ENCODE data around the gene MED29.
A peak's percentile ranks its signal among the peaks of the same experiment; 100 is the strongest.

The MED29 gene

DNA sequence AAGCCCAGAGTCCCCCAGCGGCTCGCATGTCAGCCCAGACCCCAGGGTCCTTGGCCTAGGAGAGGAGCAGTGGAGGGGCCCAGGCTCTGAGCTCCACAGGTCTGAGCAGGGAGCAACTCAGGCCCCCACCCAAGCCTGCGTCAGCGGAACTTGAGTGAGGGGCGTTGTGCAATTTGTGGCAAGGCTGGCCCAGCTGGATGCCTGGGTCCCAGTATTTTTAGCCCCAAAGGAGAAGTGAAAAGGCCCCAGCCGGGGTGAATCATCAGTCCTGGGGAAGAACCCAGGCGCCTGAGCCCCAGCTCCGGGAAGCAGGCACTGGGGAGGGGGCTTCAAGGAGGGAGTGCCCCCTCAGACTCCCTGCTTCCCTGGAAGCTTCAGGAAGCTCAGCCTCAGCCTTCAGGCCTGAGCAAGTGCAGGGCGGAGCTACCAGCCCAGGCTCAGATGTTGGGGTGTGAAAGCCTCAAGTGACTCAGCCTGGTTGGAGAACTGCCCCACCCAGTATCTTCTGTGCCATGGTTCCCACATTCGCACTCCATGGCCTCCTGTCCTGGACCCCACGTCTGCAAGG lies 7.2 kb downstream of the MED29 start:
- DNase-seq (ENCODE audit: low read depth), result peak; percentile 83

DNA sequence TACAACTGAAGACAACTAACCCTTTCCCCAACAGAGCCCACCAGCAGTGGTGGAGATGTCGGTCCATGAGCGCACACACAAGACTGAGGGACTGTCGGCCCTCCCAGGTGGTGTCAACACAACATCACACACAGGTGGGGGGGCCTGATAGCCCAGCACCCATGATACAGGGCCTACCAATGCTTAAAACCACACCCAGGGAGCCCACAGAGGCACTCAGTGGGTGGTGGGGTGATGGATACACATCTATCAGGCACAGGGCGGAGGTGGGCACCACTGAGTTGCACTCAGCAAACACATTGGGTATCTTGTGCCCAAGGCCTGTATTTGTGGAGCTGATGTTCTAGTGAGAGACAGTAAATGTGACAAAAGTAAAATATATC lies 8.5 kb downstream of the MED29 start:
- DNase-seq (ENCODE audit: low read depth), result no peak

DNA sequence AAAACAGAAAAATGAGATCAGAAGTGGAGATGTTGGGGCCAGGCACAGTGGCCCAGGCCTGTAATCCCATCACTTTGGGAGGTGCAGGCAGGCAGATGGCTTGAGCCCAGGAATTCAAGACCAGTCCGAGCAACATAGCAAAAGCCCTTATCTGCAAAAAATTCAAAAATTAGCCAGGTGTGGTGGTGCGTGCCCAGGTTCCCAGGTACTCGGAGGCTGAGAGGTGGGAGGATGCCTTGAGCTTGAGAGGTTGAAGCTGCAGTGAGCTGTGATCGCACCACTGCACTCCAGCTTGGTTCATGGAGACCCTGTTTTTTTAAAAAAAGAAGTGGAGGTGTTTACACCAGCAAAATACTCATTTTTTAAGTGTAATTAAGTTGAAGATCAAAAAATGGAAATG lies 8.9 kb downstream of the MED29 start:
- no peak for DNase-seq (ENCODE audit: low read depth)

DNA sequence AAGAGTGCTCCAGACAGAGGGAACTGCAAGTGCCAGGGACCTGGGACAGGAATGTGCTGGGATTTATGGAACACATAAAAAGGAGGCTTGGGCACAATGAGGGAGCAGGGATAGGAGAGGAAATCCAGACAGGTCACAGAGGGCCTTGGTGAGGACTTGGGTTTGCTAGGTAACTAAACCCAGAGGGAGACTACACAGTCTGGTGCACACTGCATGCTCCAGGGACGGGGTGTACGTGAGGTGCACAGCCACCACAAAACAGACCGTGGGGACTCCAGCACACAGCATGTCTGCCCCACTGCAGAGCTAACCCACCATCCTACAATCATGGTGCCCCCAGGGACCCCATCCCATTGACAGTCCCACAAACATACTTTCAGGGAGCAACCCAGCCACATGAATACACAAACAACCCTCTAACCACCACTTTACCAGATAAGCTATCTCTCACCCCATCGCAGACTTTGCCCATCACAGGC lies 9.9 kb downstream of the MED29 start:
- DNase-seq (ENCODE audit: low read depth), result no peak

DNA sequence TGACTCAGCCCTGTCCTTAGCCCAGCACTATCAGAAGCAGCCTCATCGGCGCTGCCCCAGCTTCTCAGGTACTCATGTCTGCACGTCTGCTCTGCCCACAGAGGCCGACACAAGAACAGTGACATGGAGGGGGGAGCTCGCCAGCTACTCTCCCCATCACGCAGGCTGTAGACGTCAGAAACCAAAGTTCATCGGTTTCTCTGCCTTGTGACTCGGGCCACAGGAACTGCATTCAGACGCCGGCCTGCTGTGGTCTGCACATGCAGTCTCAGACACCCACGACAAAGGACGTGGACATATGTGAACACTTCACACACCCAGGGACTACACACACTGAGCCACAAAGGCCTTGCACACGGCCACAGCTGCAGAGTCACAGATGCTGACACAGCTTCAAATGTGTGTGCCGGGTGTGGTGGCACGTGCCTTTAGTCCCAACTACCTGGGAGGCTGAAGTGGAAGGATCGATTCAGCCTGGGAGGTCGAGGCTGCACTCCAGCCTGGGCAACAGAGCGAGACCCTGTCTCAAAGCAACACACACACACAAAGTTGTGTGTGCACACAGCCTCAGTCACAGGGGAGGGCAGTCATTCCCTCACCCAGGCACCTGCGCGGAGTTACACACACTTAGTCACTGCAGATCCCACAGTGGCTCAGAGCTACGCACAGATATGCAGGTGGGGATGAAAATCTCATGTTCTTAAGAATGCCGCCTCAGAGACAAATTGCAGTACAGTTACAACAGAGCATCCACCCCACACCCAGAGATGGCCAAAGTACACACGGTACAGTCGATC lies 10.6 kb downstream of the MED29 start:
- peak; percentile 47 for DNase-seq (ENCODE audit: low read depth)

DNA sequence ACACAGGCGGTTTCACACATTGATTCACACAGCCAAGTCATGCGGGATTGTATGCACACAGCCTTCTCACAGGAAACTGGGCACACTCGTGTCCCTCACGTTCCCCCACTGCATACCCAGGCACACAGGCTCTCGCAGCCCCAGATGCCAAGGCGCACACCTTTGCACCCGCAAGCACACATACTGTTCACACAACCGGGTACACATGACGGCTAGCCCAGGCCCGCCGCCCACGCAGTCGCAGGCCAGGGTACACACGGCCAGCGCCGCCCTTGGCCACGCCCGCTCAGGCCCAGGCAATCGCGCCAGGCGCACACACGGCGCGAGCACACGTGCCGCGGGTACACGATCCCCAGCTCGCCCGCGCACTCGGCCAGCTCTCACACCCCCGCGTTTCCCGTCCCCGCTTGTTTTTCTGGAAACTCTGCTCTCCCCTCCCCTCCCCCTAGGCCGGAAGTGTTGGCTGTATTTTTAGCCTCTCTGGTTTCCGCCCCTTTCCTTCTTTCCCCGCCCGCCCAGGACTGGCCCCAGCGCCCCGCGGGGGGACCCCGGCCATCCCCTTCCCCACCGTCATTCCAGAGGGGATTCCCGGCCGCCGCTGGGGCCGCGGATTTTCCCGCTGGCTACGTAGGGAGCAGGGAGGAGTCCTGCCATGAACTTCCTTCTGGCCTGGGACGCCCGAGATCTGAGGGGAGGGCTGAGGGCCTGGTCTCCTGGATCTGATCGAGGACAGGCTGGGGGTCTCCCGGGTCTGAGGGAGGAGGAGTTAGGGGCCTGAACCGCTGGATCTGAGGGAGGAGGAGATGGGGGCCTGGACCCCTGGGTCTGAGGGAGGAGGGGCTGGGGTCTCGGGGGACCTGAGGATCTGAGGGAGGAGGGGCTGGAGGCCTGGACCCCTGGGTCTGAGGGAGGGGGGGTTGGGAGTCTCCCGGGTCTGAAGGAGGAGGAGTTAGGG lies 11.4 kb downstream of the MED29 start:
- peak; percentile 83 for DNase-seq (ENCODE audit: low read depth)

DNA sequence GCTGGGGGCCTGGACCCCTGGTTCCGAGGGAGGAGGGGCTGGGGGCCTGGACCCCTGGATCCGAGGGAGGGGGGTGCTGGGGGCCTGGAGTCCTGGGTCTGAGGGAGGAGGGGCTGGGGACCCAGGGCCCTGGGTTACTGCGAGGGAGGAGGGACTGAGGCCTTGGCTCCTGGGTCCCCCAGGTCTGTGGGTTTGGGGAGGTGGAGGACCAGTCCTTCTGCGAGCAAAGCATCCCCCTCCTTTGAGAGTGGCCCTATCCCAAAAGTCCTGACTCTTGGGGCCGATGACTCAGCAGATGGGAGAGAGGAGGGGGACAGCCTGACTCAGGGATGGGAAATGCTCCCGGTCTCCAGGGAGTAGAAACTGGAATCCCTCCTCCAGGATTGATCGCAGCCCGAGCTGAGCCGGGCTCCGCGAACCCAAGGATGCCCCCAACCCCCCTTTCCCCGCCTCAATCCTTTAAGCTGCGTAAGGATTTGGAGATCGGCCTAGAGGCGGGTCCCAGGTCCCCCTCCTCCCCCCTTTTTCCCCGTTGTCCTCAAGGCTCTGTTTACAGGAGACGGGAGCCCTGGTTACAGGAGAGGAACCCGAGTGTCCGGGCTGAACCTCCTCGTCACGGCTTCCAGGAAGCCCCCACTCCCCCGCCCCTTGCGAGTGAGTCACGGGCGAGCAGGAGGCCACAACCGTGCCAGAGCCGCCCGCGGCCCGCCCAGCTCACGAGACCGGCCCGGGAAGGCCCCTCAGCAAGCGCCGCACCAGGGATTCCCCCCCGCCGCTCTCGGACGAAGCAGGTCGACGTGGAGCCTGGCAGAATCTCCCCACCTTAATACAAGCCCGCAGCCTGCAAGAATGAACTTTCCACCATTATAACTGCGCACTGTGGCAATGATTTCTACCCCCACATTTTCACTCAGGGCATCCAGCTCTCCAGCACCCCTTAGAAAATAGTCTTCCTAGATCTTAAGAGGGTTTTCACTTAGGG lies 12.4 kb downstream of the MED29 start:
- DNase-seq (ENCODE audit: low read depth), result peak; percentile 99

DNA sequence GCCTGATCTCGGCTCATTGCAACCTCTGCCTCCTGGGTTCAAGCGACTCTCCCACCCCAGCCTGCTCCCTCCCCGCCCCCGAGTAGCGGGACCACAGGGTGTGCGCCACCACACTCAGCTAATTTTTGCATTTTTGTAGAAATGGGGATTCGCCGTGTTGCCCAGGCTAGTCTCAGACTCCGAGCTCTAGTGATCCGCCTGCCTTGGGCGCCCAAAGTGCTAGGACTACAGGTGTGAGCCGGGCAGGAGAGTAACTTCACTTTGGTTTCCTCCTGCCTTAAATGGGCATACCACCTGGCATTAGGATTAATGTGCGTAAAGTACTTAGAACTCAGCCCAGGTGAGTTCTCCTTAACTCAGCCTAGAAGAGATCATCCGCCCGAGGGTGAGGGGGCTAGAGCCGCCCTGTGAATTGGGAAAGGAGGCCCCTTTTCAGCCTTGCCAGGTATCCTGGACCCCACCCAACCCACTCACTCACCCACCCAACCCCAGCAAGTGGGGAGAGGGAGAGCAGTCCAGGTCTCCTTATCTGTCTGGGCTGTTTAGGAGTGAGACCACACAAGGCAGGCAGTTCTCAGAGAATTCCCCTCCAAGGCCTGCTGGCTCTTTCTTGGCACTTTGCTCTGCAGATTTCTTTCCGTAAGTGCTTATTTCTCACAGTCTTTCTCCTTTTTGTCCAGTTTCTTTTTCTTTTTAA lies 14.2 kb downstream of the MED29 start:
- no peak for DNase-seq (ENCODE audit: low read depth)

DNA sequence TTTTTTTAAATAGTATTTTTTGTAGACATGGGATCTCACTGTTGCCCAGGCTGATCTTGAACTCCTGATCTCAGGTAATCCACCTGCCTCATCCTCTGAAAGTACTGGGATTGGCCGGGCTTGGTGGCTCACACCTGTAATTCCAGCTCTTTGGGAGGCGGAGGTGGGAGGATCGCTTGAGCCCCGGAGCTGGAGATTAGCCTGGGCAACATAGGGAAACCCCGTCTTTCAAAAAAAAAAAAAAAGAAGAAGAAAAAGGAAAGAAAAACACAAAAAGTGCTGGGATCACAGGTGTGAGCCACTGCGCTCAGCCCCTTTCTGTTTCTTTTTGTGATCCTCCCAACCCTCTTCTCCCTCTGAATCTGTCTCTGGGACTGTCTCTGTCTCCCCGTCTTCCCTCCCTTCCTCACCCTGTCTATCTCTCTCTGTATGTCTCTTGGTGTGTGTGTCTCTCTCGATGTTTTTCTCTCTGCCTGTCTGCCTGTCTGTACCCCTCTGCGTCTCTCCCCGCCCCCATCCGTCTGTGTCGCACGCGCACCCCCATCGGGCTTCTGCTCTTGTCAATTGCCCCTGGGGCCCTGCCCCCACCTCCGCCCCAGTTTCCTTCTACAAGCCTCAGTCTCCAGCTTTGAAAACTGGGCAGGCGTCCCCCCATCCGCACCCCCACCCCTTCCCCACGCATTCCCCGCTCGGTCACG lies 14.9 kb downstream of the MED29 start:
- no peak for DNase-seq (ENCODE audit: low read depth)

DNA sequence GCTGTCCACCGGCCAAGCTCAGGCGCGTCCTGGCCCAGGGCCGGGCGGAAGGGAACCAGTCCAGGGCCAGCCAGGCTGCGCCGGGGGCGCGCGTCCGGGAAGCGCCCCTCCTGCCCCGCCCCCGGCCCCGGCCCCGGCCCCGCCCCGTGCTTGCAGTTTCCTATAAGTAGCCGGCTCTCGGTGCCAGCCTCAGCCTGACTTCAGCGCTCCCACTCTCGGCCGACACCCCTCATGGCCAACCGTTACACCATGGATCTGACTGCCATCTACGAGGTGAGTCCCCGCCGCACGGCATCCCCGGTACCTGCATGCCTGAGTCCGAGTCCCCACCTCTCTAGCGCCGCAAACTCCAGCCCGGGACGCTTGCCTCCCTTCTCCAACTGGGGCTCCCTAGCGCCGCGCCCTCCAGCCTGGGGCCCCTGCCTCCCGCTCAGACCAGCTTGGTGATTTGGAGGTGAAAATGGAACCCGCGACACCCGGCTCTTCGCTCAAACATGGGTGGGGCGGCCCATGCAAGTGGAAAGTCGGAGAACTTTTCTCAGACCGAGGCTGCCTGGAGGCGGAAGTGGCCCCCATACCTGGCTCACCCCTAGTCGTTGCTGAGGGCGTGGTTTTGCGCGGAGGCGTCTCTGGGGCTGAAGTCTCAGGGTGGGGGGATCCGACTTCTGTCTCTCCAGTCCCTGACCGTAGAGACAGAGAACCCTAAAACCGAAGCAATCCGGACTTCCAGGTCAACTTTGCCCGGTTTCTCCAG lies 15.7 kb downstream of the MED29 start, which contains the start of gene ZFP36:
ZFP36 (plus strand) TSS at position 192 of the 754 bp plus-strand sequence; CDS start at position 250, 58 bp downstream.
- DNase-seq (ENCODE audit: low read depth), result peak; percentile 80

DNA sequence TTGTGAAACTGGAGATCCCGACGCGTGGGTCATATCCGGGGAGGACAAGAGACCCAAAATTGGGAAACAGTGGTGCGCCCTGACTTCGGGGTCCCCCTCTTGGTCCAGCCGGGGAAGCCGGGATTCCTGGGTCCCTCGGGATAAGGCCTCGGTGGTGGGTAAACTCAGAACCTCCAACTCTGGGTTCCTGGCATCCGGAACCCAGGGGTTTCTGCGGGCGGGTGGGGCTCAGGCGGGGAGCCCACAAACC lies 16.2 kb downstream of the MED29 start:
- no peak for DNase-seq (ENCODE audit: low read depth)

DNA sequence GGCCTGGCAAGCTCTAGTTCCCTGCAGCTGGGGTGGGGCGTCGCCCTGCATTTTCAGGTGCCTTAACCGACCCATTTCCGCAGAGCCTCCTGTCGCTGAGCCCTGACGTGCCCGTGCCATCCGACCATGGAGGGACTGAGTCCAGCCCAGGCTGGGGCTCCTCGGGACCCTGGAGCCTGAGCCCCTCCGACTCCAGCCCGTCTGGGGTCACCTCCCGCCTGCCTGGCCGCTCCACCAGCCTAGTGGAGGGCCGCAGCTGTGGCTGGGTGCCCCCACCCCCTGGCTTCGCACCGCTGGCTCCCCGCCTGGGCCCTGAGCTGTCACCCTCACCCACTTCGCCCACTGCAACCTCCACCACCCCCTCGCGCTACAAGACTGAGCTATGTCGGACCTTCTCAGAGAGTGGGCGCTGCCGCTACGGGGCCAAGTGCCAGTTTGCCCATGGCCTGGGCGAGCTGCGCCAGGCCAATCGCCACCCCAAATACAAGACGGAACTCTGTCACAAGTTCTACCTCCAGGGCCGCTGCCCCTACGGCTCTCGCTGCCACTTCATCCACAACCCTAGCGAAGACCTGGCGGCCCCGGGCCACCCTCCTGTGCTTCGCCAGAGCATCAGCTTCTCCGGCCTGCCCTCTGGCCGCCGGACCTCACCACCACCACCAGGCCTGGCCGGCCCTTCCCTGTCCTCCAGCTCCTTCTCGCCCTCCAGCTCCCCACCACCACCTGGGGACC lies 16.6 kb downstream of the MED29 start:
- DNase-seq (ENCODE audit: low read depth), result no peak

DNA sequence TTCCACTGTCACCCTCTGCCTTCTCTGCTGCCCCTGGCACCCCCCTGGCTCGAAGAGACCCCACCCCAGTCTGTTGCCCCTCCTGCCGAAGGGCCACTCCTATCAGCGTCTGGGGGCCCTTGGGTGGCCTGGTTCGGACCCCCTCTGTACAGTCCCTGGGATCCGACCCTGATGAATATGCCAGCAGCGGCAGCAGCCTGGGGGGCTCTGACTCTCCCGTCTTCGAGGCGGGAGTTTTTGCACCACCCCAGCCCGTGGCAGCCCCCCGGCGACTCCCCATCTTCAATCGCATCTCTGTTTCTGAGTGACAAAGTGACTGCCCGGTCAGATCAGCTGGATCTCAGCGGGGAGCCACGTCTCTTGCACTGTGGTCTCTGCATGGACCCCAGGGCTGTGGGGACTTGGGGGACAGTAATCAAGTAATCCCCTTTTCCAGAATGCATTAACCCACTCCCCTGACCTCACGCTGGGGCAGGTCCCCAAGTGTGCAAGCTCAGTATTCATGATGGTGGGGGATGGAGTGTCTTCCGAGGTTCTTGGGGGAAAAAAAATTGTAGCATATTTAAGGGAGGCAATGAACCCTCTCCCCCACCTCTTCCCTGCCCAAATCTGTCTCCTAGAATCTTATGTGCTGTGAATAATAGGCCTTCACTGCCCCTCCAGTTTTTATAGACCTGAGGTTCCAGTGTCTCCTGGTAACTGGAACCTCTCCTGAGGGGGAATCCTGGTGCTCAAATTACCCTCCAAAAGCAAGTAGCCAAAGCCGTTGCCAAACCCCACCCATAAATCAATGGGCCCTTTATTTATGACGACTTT lies 17.4 kb downstream of the MED29 start:
- DNase-seq (ENCODE audit: low read depth), result no peak

DNA sequence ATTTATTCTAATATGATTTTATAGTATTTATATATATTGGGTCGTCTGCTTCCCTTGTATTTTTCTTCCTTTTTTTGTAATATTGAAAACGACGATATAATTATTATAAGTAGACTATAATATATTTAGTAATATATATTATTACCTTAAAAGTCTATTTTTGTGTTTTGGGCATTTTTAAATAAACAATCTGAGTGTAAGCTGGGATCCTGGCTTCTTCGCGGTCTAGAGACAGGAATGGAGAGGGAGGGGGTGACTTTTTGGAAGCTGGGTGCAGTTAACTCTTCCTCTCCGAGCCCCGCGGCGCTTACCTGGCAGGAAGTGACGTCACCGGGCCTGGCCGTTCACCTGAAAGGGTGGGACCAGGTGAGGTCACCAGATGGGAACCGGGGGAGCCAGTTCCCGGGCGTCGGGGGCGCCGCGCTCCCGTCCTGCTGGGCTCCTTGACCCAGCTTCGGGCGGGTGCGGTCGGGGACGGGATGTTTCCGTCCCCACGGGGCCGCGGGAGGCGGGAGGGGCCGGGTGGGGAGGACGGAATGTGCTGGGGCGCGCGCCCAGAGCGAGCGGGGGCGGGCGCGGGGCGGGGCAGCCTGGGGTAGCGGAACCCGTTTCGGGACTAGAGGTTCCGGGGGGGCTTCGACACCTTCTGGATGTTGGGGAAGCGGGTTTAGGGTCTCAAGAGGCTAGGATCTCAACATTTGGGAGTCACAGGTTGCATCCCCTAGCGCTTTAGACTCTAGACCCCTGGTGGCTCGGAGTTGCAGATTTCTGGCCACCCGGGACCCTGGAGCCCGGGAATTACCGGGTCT lies 18.2 kb downstream of the MED29 start:
- peak; percentile 62 for DNase-seq (ENCODE audit: low read depth)

DNA sequence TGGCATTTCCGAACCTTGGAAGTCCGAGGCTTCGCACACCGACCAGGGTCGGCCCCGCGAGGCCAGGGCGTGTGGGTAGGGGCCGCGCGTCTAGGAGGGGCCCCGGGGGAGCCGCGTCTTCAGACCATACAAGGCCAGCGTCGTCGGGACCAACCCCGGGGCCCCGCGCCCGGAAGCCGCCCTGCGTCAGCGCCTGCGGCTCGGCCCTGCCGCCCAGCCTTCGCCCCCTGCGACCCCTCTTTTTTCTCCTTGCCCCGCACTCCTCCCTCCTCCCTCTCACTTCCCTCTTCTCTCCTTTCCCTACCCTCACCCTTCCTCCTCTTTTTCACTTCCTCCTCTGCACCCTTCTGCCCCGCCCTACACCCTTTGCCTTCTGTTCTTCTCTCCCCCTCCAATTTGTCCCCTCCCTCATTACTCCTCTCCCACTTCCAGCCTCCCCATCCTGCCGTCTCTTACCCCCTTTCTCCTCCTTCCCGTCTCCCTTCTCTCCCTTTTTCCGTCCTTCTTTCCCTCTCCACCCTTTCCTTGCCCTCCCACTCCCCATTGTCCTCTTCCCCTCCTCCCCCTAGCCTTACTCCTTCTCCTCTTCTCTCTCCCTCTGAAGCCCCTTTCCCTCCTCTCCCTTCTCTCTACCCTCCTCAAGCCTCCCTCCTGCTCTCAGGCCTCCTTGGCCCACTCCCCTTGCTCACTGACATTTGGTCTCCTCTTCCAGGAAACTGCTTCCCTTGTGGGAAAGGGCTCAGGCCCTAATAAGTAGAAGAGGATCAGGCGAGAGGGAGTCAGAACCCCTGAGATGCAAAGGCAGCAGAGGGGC lies 19.0 kb downstream of the MED29 start:
- peak; percentile 49 for DNase-seq (ENCODE audit: low read depth)

DNA sequence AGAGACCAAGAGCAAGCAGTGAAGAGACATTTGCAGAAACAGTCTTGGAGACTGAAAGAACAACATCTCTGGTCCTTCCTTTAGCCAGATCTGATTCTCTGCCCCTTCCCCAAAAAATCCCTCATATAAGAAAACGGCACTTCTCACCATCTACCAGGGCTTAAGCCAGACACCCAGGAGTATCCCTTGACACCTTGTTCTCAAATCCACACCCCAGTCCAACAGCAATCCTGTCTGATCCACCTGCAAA lies 19.6 kb downstream of the MED29 start:
- no peak for DNase-seq (ENCODE audit: low read depth)

Data from stromal cell of bone marrow (primary cell).